Osteocyte (in vitro differentiated cells): ENCODE results near the gene DIAPH1. TPM values are rescaled to one million over a fixed set of nuclear protein-coding genes. Genes with fewer than 3 reads are reported as not detected.

ENCODE experiments used
- DNase-seq: peaks from one replicate; pipeline ENCODE4 v3.0.0; 2021; ENCODE audit warnings: mixed read lengths; ENCODE audit not compliant: unreplicated experiment; ENCODE audit errors: extremely low spot score
- H3K27ac Mint-ChIP-seq: one replicate; pipeline ENCODE4 v1.8.0; 2021; ENCODE audit warnings: mild to moderate bottlenecking, mixed read lengths; ENCODE audit not compliant: unreplicated experiment
- H3K27me3 Mint-ChIP-seq: one replicate; pipeline ENCODE4 v1.8.0; 2021; ENCODE audit warnings: mixed read lengths; ENCODE audit not compliant: unreplicated experiment
- H3K36me3 Mint-ChIP-seq: one replicate; pipeline ENCODE4 v1.8.0; 2021; ENCODE audit warnings: mixed read lengths; ENCODE audit not compliant: unreplicated experiment
- H3K4me1 Mint-ChIP-seq: one replicate; pipeline ENCODE4 v1.8.0; 2021; ENCODE audit warnings: mixed read lengths; ENCODE audit not compliant: unreplicated experiment
- H3K4me3 Mint-ChIP-seq: one replicate; pipeline ENCODE4 v1.8.0; 2021; ENCODE audit warnings: mild to moderate bottlenecking, moderate library complexity, mixed read lengths; ENCODE audit not compliant: unreplicated experiment
- H3K9me3 Mint-ChIP-seq: one replicate; pipeline ENCODE4 v1.8.0; 2021; ENCODE audit warnings: mixed read lengths; ENCODE audit not compliant: unreplicated experiment
- CTCF ChIP-seq: fragments of 200-600 bp; sonication (generic); IDR thresholded peaks from 2 replicates; pipeline ENCODE4 v1.5.0; 2021; ENCODE audit warnings: antibody characterized with exemption, mild to moderate bottlenecking, moderate library complexity
- total RNA-seq: library from RNA; stranded (reverse); gene quantifications from 2 replicates; pipeline ENCODE4 v1.2.1, GENCODE V29; 2021

DIAPH1 gene
- total RNA-seq, 1 donor from 2014 or later, result 50.9 TPM

GRCh38 chr5:141484641-141485311 lies 134.0 kb downstream of the DIAPH1 start, which contains the start of gene PCDHGC4:
TSS of gene PCDHGC4 (plus strand) at chr5:141485030. CDS start at chr5:141485174, 144 bp downstream.
- Mint-ChIP-seq H3K4me3 (peak within 1 kb of the TSS; percentile 72), H3K27ac (peak within 1 kb of the TSS; percentile 6), H3K36me3 (peaks cover 29% of the 10 kb centered on the region), H3K4me1 (peaks cover 37% of the 10 kb centered on the region), H3K27me3 (no peaks in the 10 kb centered on the region), H3K9me3 (no peaks in the 10 kb centered on the region)
- no peak for TF ChIP-seq CTCF
- DNase-seq, result no peak

GRCh38 chr5:141484310-141484640 lies 134.5 kb downstream of the DIAPH1 start:
- no peak for DNase-seq
- H3K27ac Mint-ChIP-seq, result peak overlapping the region; percentile 6
- no peaks in the 10 kb centered on the region for H3K9me3 Mint-ChIP-seq
- peaks cover 39% of the 10 kb centered on the region for H3K4me1 Mint-ChIP-seq
- peak overlapping the region; percentile 72 for H3K4me3 Mint-ChIP-seq
- H3K36me3 Mint-ChIP-seq, result peaks cover 25% of the 10 kb centered on the region
- no peaks in the 10 kb centered on the region for H3K27me3 Mint-ChIP-seq
- TF ChIP-seq CTCF, result no peak

GRCh38 chr5:141483902-141484301 lies 134.9 kb downstream of the DIAPH1 start:
- no peak for DNase-seq
- no peaks in the 10 kb centered on the region for H3K9me3 Mint-ChIP-seq
- peak overlapping the region; percentile 72 for H3K4me3 Mint-ChIP-seq
- H3K4me1 Mint-ChIP-seq, result peaks cover 36% of the 10 kb centered on the region
- H3K27ac Mint-ChIP-seq, result peak overlapping the region; percentile 6
- peaks cover 22% of the 10 kb centered on the region for H3K36me3 Mint-ChIP-seq
- no peaks in the 10 kb centered on the region for H3K27me3 Mint-ChIP-seq
- TF ChIP-seq CTCF, result no peak

GRCh38 chr5:141479776-141480175 lies 139.0 kb downstream of the DIAPH1 start:
- no peak overlapping the region for H3K4me3 Mint-ChIP-seq
- peaks cover 27% of the 10 kb centered on the region for H3K36me3 Mint-ChIP-seq
- DNase-seq, result no peak
- H3K4me1 Mint-ChIP-seq, result peaks cover 65% of the 10 kb centered on the region
- no peak overlapping the region for H3K27ac Mint-ChIP-seq
- H3K9me3 Mint-ChIP-seq, result no peaks in the 10 kb centered on the region
- H3K27me3 Mint-ChIP-seq, result no peaks in the 10 kb centered on the region
- no peak for TF ChIP-seq CTCF

- TF ChIP-seq CTCF, result no peak
- H3K27me3 Mint-ChIP-seq, result no peaks in the 10 kb centered on the region
- H3K9me3 Mint-ChIP-seq, result no peaks in the 10 kb centered on the region
- H3K27ac Mint-ChIP-seq, result no peak overlapping the region
- peaks cover 55% of the 10 kb centered on the region for H3K4me1 Mint-ChIP-seq
- peak overlapping the region; percentile 97 for H3K4me3 Mint-ChIP-seq
- peaks cover 27% of the 10 kb centered on the region for H3K36me3 Mint-ChIP-seq
- no peak for DNase-seq
Measured at GRCh38 chr5:141478321-141478945, 140.4 kb downstream of the DIAPH1 start.
